ENCODE measurements around the gene GFRA4.

GFRA4 gene

GRCh38 chr20:3614466-3614865 lies 48.7 kb downstream of the GFRA4 start:
- DNase-seq = no peak

DNA sequence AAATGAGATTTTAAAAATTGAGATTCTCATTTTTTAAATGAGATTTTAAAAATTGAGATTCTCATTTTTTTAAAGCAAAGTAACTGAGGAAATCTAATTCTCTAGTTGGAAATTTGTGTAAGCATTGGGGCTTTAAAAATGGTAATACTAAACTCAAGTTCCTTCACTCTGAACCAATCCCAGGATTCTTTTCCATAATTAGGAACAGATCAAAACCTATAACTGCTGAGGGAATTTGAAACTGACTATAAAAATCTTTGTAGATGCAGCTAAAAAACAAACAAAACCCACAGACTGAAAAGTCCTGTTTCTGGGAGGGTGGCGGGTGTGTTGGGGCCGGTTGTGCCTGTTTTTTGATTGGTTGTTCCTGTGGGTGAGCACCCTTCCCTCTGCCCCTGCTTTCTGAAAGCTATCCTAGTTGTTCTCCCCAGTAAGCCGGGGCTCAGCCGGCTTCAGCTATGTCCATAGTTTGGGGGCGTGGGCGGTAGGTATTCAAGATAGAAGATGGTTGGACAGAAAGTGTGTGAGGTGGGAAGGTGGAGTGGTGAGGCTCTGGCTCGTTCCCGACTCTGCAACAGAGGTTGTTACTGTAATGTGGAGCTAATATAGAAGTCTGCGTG lies 49.3 kb downstream of the GFRA4 start:
- no peak for DNase-seq

- DNase-seq = no peak
Observed at GRCh38 chr20:3612795-3613572, 50.2 kb downstream of the GFRA4 start.

DNA sequence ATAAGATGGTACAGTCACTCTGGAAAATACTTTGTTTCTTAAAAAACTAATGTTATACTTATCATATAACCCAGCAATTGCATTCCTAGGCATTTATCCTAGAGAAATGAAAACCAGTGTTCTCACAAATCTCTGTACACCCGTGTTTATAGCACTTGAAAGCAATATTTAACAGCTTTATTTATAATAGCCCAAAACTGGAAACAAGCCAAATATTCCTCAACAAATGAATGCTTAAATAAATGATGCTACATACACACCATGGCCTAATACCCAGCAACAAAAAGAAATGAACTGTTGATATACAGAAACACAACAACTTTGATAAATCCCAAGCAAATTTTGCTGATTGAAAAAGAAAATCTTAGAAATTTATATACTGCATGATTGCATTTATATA lies 51.3 kb downstream of the GFRA4 start:
- DNase-seq = no peak

Data from DMS153 (cell line).